ENCODE data around the gene TMCO1. TPM values are rescaled to one million over a fixed set of nuclear protein-coding genes. Genes with fewer than 3 reads are reported as not detected.
"Not testable (repeated sequence)": the region's sequence is repeated elsewhere in the genome, so short reads cannot be mapped to it uniquely, and the experiment has no call there.

Gene TMCO1
- total RNA-seq, 1 donor from 2014 or later = 74.9 TPM

GRCh38 chr1:165726169-165726568 lies 42.5 kb downstream of the TMCO1 start:
- Mint-ChIP-seq H3K27ac (ENCODE audit: unreplicated experiment) (no peak overlapping the region), H3K27me3 (ENCODE audit: unreplicated experiment) (no peaks in the 10 kb centered on the region), H3K36me3 (ENCODE audit: unreplicated experiment) (no peaks in the 10 kb centered on the region), H3K4me3 (ENCODE audit: unreplicated experiment) (no peak overlapping the region), H3K4me1 (ENCODE audit: low read depth, unreplicated experiment) (no peaks in the 10 kb centered on the region), H3K9me3 (ENCODE audit: unreplicated experiment) (no peaks in the 10 kb centered on the region)
- DNase-seq = no peak
- TF ChIP-seq, protein P1, sequence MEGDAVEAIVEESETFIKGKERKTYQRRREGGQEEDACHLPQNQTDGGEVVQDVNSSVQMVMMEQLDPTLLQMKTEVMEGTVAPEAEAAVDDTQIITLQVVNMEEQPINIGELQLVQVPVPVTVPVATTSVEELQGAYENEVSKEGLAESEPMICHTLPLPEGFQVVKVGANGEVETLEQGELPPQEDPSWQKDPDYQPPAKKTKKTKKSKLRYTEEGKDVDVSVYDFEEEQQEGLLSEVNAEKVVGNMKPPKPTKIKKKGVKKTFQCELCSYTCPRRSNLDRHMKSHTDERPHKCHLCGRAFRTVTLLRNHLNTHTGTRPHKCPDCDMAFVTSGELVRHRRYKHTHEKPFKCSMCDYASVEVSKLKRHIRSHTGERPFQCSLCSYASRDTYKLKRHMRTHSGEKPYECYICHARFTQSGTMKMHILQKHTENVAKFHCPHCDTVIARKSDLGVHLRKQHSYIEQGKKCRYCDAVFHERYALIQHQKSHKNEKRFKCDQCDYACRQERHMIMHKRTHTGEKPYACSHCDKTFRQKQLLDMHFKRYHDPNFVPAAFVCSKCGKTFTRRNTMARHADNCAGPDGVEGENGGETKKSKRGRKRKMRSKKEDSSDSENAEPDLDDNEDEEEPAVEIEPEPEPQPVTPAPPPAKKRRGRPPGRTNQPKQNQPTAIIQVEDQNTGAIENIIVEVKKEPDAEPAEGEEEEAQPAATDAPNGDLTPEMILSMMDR (IDR thresholded peaks at IDR 0.05; ENCODE audit: partially characterized antibody, unreplicated experiment) = no peak

- Mint-ChIP-seq H3K9me3 (ENCODE audit: unreplicated experiment) (no peaks in the 10 kb centered on the region), H3K4me3 (ENCODE audit: unreplicated experiment) (no peak overlapping the region), H3K36me3 (ENCODE audit: unreplicated experiment) (no peaks in the 10 kb centered on the region), H3K27me3 (ENCODE audit: unreplicated experiment) (no peaks in the 10 kb centered on the region), H3K27ac (ENCODE audit: unreplicated experiment) (no peak overlapping the region), H3K4me1 (ENCODE audit: low read depth, unreplicated experiment) (no peaks in the 10 kb centered on the region)
- TF ChIP-seq, protein P1 (IDR thresholded peaks at IDR 0.05; ENCODE audit: partially characterized antibody, unreplicated experiment) = peak; percentile 37
- peak; percentile 30 for DNase-seq
Measured at GRCh38 chr1:165717918-165718515, 50.7 kb downstream of the TMCO1 start.

DNA sequence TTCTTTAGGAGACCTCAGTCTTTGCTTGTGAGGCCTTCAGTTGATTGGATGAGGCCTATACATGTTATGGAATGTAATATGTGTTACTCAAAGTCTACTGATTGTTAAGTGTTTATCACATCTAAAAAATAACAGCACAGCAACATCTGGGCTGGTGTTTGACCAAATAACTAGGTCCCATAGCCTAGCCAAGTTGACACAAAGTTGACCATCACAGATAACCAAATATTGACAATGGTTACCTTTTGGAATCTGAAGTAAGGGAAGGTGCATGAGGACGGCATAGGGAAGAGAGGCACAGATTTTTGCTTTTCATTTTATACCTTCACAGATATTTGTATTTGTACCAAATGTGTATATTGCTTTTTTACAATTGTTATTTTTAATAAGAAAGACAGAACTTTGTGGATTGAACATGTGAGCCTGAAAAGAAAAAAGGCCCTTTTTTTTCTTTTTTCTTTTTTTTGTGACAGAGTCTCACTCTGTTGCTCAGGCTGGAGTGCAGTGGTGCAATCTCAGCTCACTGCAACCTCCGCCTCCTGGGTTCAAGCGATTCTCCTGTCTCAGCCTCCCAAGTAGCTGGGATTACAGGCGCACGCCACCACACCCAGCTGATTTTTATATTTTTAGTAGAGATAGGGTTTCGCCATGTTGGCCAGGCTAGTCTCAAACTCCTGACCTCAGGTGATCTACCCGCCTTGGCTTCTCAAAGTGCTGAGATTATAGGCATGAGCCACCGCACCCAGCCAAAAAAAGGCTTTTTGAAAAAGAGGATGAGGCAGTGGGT lies 52.2 kb downstream of the TMCO1 start:
- DNase-seq; H3K27ac Mint-ChIP-seq (ENCODE audit: unreplicated experiment); H3K4me3 Mint-ChIP-seq (ENCODE audit: unreplicated experiment); H3K4me1 Mint-ChIP-seq (ENCODE audit: low read depth, unreplicated experiment); H3K9me3 Mint-ChIP-seq (ENCODE audit: unreplicated experiment); H3K36me3 Mint-ChIP-seq (ENCODE audit: unreplicated experiment); H3K27me3 Mint-ChIP-seq (ENCODE audit: unreplicated experiment): not testable (repeated sequence)

- no peak for DNase-seq
- H3K27me3 Mint-ChIP-seq (ENCODE audit: unreplicated experiment) = no peaks in the 10 kb centered on the region
Measured at GRCh38 chr1:165712764-165713163, 55.9 kb downstream of the TMCO1 start.

DNA sequence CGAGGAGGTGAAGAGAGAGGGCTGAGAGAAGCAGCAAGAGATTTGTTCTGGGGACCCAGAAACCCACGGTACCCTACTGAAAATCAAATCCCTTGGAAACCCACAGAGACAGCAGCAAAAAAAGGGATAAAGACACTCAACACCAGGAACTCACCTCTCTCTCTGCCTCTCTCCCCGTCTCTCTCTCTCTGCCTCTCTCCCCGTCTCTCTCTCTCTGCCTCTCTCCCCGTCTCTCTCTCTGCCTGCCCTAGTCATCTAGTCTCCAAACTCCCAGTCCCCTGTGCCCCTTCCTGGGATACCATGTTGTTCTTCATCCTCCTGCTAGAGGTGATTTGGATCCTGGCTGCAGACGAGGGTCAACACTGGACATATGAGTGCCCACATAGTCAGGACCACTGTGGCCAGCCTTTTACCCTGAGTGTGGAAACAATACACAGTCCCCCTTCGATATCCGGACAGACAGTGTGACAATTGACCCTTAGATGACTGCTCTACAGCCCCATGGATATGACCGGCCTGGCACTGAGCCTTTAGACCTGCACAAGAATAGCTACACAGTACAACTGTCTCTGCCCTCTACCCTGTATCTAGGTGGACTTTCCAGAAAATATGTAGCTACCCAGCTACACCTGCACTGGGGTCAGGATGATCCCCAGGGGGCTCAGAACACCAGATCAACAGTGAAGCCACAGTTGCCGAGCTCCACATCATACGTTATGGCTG lies 60.5 kb downstream of the TMCO1 start:
- no peaks in the 10 kb centered on the region for H3K36me3 Mint-ChIP-seq (ENCODE audit: unreplicated experiment)
- no peaks in the 10 kb centered on the region for H3K27me3 Mint-ChIP-seq (ENCODE audit: unreplicated experiment)
- H3K4me1 Mint-ChIP-seq (ENCODE audit: low read depth, unreplicated experiment) = no peaks in the 10 kb centered on the region
- no peak overlapping the region for H3K27ac Mint-ChIP-seq (ENCODE audit: unreplicated experiment)
- DNase-seq = no peak
- TF ChIP-seq, protein P1 (IDR thresholded peaks at IDR 0.05; ENCODE audit: partially characterized antibody, unreplicated experiment) = no peak
- no peak overlapping the region for H3K4me3 Mint-ChIP-seq (ENCODE audit: unreplicated experiment)
- no peaks in the 10 kb centered on the region for H3K9me3 Mint-ChIP-seq (ENCODE audit: unreplicated experiment)

More at GRCh38 chr1:165712764-165713163, 55.9 kb downstream of the TMCO1 start:
- no peaks in the 10 kb centered on the region for H3K9me3 Mint-ChIP-seq (ENCODE audit: unreplicated experiment)
- no peaks in the 10 kb centered on the region for H3K36me3 Mint-ChIP-seq (ENCODE audit: unreplicated experiment)
- H3K27ac Mint-ChIP-seq (ENCODE audit: unreplicated experiment) = no peak overlapping the region
- H3K4me1 Mint-ChIP-seq (ENCODE audit: low read depth, unreplicated experiment) = no peaks in the 10 kb centered on the region
- TF ChIP-seq, protein P1 (IDR thresholded peaks at IDR 0.05; ENCODE audit: partially characterized antibody, unreplicated experiment) = no peak
- no peak overlapping the region for H3K4me3 Mint-ChIP-seq (ENCODE audit: unreplicated experiment)

All from glutamatergic neuron (in vitro differentiated cells).